22Rv1 (cell line): Measurements from ENCODE around the gene CCL28.
"Not testable (repeated sequence)": the region's sequence is repeated elsewhere in the genome, so short reads cannot be mapped to it uniquely, and the experiment has no call there.

ENCODE experiments used
- H3K27ac ChIP-seq: fragments of 450-650 bp; 2 replicates; pipeline ENCODE4 v1.5.1; 2017
- CTCF ChIP-seq: fragments of 450-650 bp; IDR thresholded peaks from 2 replicates; pipeline ENCODE4 v1.5.1; 2017; ENCODE audit warnings: mild to moderate bottlenecking
- ZFX ChIP-seq: fragments of 450-650 bp; IDR thresholded peaks from 2 replicates; pipeline ENCODE4 v1.6.1; 2017; ENCODE audit warnings: antibody characterized with exemption, borderline replicate concordance

Gene CCL28

GRCh38 chr5:43409809-43410271, 2.4 kb downstream of the CCL28 start:
- TF ChIP-seq CTCF (no peak), ZFX (no peak)
- no peak overlapping the region for H3K27ac ChIP-seq

GRCh38 chr5:43402524-43403066, 9.6 kb downstream of the CCL28 start:
- H3K27ac ChIP-seq: not testable (repeated sequence)

- TF ChIP-seq ZFX: no peak
- TF ChIP-seq CTCF: no peak
- H3K27ac ChIP-seq: no peak overlapping the region
These were observed 10.4 kb downstream of the CCL28 start for GRCh38 chr5:43401827-43402226.

- no peak overlapping the region for H3K27ac ChIP-seq
- TF ChIP-seq CTCF (no peak), ZFX (no peak)
These were observed 12.1 kb downstream of the CCL28 start for GRCh38 chr5:43400082-43400481.

- TF ChIP-seq ZFX (no peak), CTCF (no peak)
- H3K27ac ChIP-seq: peak overlapping the region; percentile 38
These were observed 15.4 kb downstream of the CCL28 start for GRCh38 chr5:43396762-43397304.

- TF ChIP-seq ZFX: no peak
- TF ChIP-seq CTCF: no peak
- no peak overlapping the region for H3K27ac ChIP-seq
These were observed 21.7 kb downstream of the CCL28 start for GRCh38 chr5:43390471-43390870.

GRCh38 chr5:43389679-43390329, 22.4 kb downstream of the CCL28 start:
- no peak overlapping the region for H3K27ac ChIP-seq
- TF ChIP-seq CTCF: peak; percentile 93
- TF ChIP-seq ZFX: no peak
